Endothelial cell of umbilical vein (primary cell): ENCODE measurements around the gene TMC6. TPM values are rescaled to one million over a fixed set of nuclear protein-coding genes. Genes with fewer than 3 reads are reported as not detected.

Experiments used
- BruUV-seq: library from RNA; stranded (reverse); fragments of 400-500 nt; replicated peaks from 2 replicates; lab custom pipeline; 2021; lab: Mats Ljungman, UMichigan
- CTCF ChIA-PET: fragments of 300-600, 350-600 bp; sonication (Branson Sonifier 250); formaldehyde crosslinking; loops from one replicate; lab custom pipeline; 2021; ENCODE audit warnings: antibody characterized with exemption, inconsistent platforms; lab: Charles Lee
- POLR2A ChIA-PET: fragments of 300-600, 350-600 bp; sonication (Branson Sonifier 250); formaldehyde crosslinking; loops from one replicate; lab custom pipeline; 2021; ENCODE audit warnings: antibody characterized with exemption, inconsistent platforms; lab: Charles Lee
- DNase-seq: peaks from one replicate; pipeline ENCODE4 v3.0.0-alpha.2; 2011; ENCODE audit warnings: low read depth, low spot score
- FAIRE-seq: peaks from 2 replicates; lab custom pipeline; 2011; peaks lifted over from hg19 to GRCh38; lab: Jason Lieb, UNC
- H2AFZ ChIP-seq: 2 replicates; pipeline ENCODE4 v1.6.0; 2012; ENCODE audit warnings: low read depth, low read length, control low read depth, inconsistent platforms
- H3K27ac ChIP-seq: 2 replicates; pipeline ENCODE4 v1.5.1; 2011; ENCODE audit warnings: low read depth, mild to moderate bottlenecking, control low read depth, low read length, moderate library complexity; ENCODE audit not compliant: insufficient read depth
- H3K27me3 ChIP-seq, 2 experiments: 2 replicates each; pipeline versions ENCODE4 v1.6.0 to v1.6.1; 2011; ENCODE audit warnings: low read length in 2 of 2, mixed read lengths in 1 of 2; ENCODE audit not compliant: control insufficient read depth in 2 of 2, insufficient read depth in 2 of 2
- H3K36me3 ChIP-seq, 2 experiments: 2 replicates in 1 of 2; 3 replicates in 1 of 2; pipeline ENCODE4 v1.5.1; 2011; ENCODE audit warnings: low read length in 2 of 2, mild to moderate bottlenecking in 1 of 2, moderate library complexity in 1 of 2; ENCODE audit not compliant: control insufficient read depth in 2 of 2, insufficient read depth in 2 of 2; ENCODE audit errors: extremely low read depth in 1 of 2
- H3K4me1 ChIP-seq: 3 replicates; pipeline ENCODE4 v1.5.1; 2011; ENCODE audit warnings: mild to moderate bottlenecking, low read length; ENCODE audit not compliant: control insufficient read depth, insufficient read depth; ENCODE audit errors: extremely low read depth
- H3K4me2 ChIP-seq: 2 replicates; pipeline ENCODE4 v1.6.1; 2011; ENCODE audit warnings: low read length, control low read depth, mixed read lengths; ENCODE audit not compliant: insufficient read depth
- H3K4me3 ChIP-seq, 3 experiments: fragments of 200-600 bp in 1 of 3; sonication (generic), shearing (Covaris generic) in 1 of 3; replicated peaks in 1 of 3; 2 replicates each; pipeline ENCODE4 v1.5.1; 2011 to 2016; ENCODE audit warnings: control low read depth in 3 of 3, low read length in 3 of 3, mild to moderate bottlenecking in 2 of 3, inconsistent platforms in 1 of 3, low read depth in 1 of 3, moderate library complexity in 1 of 3; ENCODE audit not compliant: insufficient read depth in 1 of 3
- H3K79me2 ChIP-seq: 2 replicates; pipeline ENCODE4 v1.6.0; 2012; ENCODE audit warnings: low read length, inconsistent platforms; ENCODE audit not compliant: control insufficient read depth, insufficient read depth
- H3K9ac ChIP-seq: replicated peaks from 2 replicates; pipeline ENCODE3; 2011; ENCODE audit warnings: low read length, control low read depth; ENCODE audit not compliant: insufficient read depth; ENCODE audit errors: extremely low read depth
- H3K9me1 ChIP-seq: replicated peaks from 3 replicates; pipeline ENCODE4 v1.6.0; 2011; ENCODE audit warnings: mild to moderate bottlenecking, low read length; ENCODE audit not compliant: control insufficient read depth, insufficient read depth; ENCODE audit errors: extremely low read depth
- H3K9me3 ChIP-seq: replicated peaks from 2 replicates; pipeline ENCODE4 v1.5.1; 2012; ENCODE audit warnings: low read length, inconsistent platforms; ENCODE audit not compliant: control insufficient read depth, insufficient read depth
- H4K20me1 ChIP-seq: replicated peaks from 2 replicates; pipeline ENCODE3; 2011; ENCODE audit warnings: mild to moderate bottlenecking, low read length; ENCODE audit not compliant: control insufficient read depth, insufficient read depth; ENCODE audit errors: extremely low read depth
- EZH2 ChIP-seq: IDR thresholded peaks from 2 replicates; pipeline ENCODE4 v1.6.1; 2012; ENCODE audit warnings: borderline replicate concordance, low read depth, mild to moderate bottlenecking, moderate library complexity, low read length, inconsistent platforms; ENCODE audit not compliant: severe bottlenecking
- FOS ChIP-seq: IDR thresholded peaks from 2 replicates; pipeline ENCODE4 v1.6.1; 2011; ENCODE audit warnings: mild to moderate bottlenecking, low read length, moderate library complexity, borderline replicate concordance; ENCODE audit not compliant: insufficient read depth
- GATA2 ChIP-seq: IDR thresholded peaks from 2 replicates; pipeline ENCODE4 v1.7.0; 2011; ENCODE audit warnings: low read depth, mild to moderate bottlenecking, moderate library complexity, mixed read lengths, low read length; ENCODE audit not compliant: insufficient read length, insufficient read depth
- JUN ChIP-seq: IDR thresholded peaks from 2 replicates; pipeline ENCODE4 v1.6.1; 2011; ENCODE audit warnings: borderline replicate concordance, low read depth; ENCODE audit not compliant: insufficient read length, insufficient read depth
- MAX ChIP-seq: IDR thresholded peaks from 2 replicates; pipeline ENCODE4 v1.6.1; 2011; ENCODE audit not compliant: insufficient read depth, insufficient read length
- MYC ChIP-seq: IDR thresholded peaks from one replicate; pipeline ENCODE4 v1.6.1; 2011; ENCODE audit warnings: mild to moderate bottlenecking, low read depth, low read length
- POLR2A ChIP-seq: IDR thresholded peaks from 2 replicates; pipeline ENCODE4 v1.6.1; 2012; ENCODE audit warnings: low read depth, mild to moderate bottlenecking, control low read depth, low read length
- POLR2AphosphoS5 ChIP-seq: IDR thresholded peaks from 2 replicates; pipeline ENCODE4 v1.6.1; 2012; ENCODE audit warnings: low read depth, mild to moderate bottlenecking, control low read depth, low read length, moderate library complexity; ENCODE audit not compliant: insufficient read depth
- dilution Hi-C: fragments of 300-500 bp; cut with MboI; formaldehyde crosslinking; loops from one replicate; pipeline ENCODE4 v1.15.0; 2019; ENCODE audit warnings: low sequenced_read_pairs; ENCODE audit not compliant: extremely low pct_ligation_motif_present
- intact Hi-C: fragments of 100-400 bp; cut with micrococcal nuclease; formaldehyde crosslinking; loops from one replicate; pipeline ENCODE4 v1.10.0; 2022
- polyA plus RNA-seq, 4 experiments: library from polyadenylated mRNA; depleted of rRNA in 3 of 4; stranded (reverse) in 3 of 4; unstranded in 1 of 4; fragments of >200 nt; gene quantifications; 2 replicates each; pipeline versions ENCODE4 v1.2.1 to v1.2.3, GENCODE V29; 2011 to 2012; ENCODE audit warnings: missing spikeins in 1 of 4
- total RNA-seq: library from RNA; stranded (reverse); gene quantifications from 2 replicates; pipeline ENCODE4 v1.2.3, GENCODE V29; 2021
- TF ChIP-seq, protein P1 (sequence below), 2 donors: IDR thresholded peaks; 1 replicate in 1 of 2; 2 replicates in 1 of 2; pipeline ENCODE4 v1.5.1; 2011; ENCODE audit warnings: low read length in 2 of 2, mild to moderate bottlenecking in 2 of 2, moderate library complexity in 2 of 2, control low read depth in 1 of 2, inconsistent platforms in 1 of 2, low read depth in 1 of 2; ENCODE audit not compliant: insufficient read depth in 1 of 2; ENCODE audit errors: extremely low read depth in 1 of 2

Gene TMC6
- total and polyA plus RNA-seq, 2 donors (not counting 3 experiments of a cell fraction or from before 2014, with no cell fraction given): 23.2 to 72.4 TPM

DNA sequence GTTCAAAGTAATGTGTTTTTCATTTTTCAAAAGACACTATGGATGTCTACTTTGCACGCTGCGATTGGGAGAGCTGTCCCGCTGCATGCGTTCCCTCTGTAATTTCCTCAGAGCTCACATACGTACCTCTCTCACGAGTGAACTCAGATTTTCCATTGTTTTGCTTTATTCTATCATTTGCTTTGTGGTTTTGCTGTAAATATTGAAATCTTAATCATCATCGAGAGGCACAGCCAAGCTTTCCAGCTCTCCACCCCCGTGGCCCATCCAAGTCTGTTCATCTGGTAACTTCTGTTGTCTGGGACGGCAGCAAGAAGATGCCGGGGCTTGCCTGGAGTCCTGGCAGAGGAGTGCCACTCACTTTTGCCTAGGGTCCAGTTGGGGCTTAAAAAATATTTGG lies 21.1 kb downstream of the TMC6 start:
- intact Hi-C loops: no loop called here
- H3K27ac ChIP-seq: no peak overlapping the region
- H3K9me3 ChIP-seq: no peaks in the 10 kb centered on the region
- H3K79me2 ChIP-seq: no peaks in the 10 kb centered on the region
- H2AFZ ChIP-seq: no peak overlapping the region
- no peaks in the 10 kb centered on the region for H3K9me1 ChIP-seq
- H3K4me2 ChIP-seq: no peak overlapping the region
- no peak for FAIRE-seq
- H3K36me3 ChIP-seq: peaks cover 0 to 13% of the 10 kb centered on the region in 2 experiments
- DNase-seq: no peak
- H3K4me3 ChIP-seq: no peak overlapping the region
- no peaks in the 10 kb centered on the region for H3K27me3 ChIP-seq
- no peaks in the 10 kb centered on the region for H3K4me1 ChIP-seq
- H3K9ac ChIP-seq: no peak overlapping the region
- ChIA-PET POLR2A (no interaction called here), CTCF (interaction anchor here (0.7 kb wide), 1 partner anchor 89 kb away, joined by 3 read pairs; no protein-coding TSS in a partner anchor)
- TF ChIP-seq POLR2A: no peak
- TF ChIP-seq JUN: no peak
- TF ChIP-seq MYC: no peak
- no peak for TF ChIP-seq MAX
- TF ChIP-seq EZH2: no peak
- no TSS peak for BruUV-seq
- H4K20me1 ChIP-seq: no peaks in the 10 kb centered on the region
- dilution Hi-C loops: no loop called here

DNA sequence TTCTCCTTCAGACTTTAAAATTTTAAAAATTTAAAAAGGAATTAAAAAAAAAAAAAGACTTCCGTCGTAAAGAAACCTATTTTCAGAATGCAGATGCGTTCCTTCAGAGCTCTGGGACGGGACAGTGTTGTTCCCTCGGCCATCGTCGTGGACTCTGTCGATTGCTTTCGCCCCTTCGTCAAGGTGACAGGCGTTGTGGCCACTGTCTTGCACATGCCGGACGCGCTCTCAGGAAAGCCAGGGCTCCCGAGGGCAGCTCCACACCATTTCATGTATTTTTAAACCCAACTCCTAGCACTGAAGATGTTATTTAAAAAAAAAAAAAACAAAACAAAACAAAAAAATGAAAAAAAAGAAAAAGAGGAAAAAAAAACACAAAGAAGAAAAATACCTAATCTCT lies 22.3 kb downstream of the TMC6 start:
- Histone ChIP-seq H3K4me1 (no peaks in the 10 kb centered on the region), H4K20me1 (no peaks in the 10 kb centered on the region), H3K9me1 (no peaks in the 10 kb centered on the region), H3K36me3 (peaks cover 0 to 12% of the 10 kb centered on the region in 2 experiments), H2AFZ (no peak overlapping the region), H3K27me3 (no peaks in the 10 kb centered on the region), H3K9ac (no peak overlapping the region), H3K4me2 (no peak overlapping the region), H3K9me3 (no peaks in the 10 kb centered on the region), H3K4me3 (no peak overlapping the region), H3K79me2 (no peaks in the 10 kb centered on the region), H3K27ac (no peak overlapping the region)
- ChIA-PET POLR2A (no interaction called here), CTCF (interaction anchor here (0.8 to 1.0 kb wide), 4 partner anchors 12 to 70 kb away, joined by 3 to 4 read pairs (median 3); no protein-coding TSS in a partner anchor)
- dilution Hi-C loops (no loop called here), intact Hi-C loops (no loop called here)
- DNase-seq (no peak), FAIRE-seq (no peak)
- TF ChIP-seq JUN (no peak), MAX (no peak), POLR2AphosphoS5 (no peak), EZH2 (no peak), GATA2 (no peak), MYC (no peak), POLR2A (no peak), FOS (no peak)
- TF ChIP-seq, protein P1, sequence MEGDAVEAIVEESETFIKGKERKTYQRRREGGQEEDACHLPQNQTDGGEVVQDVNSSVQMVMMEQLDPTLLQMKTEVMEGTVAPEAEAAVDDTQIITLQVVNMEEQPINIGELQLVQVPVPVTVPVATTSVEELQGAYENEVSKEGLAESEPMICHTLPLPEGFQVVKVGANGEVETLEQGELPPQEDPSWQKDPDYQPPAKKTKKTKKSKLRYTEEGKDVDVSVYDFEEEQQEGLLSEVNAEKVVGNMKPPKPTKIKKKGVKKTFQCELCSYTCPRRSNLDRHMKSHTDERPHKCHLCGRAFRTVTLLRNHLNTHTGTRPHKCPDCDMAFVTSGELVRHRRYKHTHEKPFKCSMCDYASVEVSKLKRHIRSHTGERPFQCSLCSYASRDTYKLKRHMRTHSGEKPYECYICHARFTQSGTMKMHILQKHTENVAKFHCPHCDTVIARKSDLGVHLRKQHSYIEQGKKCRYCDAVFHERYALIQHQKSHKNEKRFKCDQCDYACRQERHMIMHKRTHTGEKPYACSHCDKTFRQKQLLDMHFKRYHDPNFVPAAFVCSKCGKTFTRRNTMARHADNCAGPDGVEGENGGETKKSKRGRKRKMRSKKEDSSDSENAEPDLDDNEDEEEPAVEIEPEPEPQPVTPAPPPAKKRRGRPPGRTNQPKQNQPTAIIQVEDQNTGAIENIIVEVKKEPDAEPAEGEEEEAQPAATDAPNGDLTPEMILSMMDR (IDR thresholded peaks at IDR 0.05; ENCODE audit: extremely low read depth in 1 of 2, insufficient read depth in 1 of 2, low read depth in 1 of 2, low read length in 2 of 2): no peak
- no TSS peak for BruUV-seq
